Endothelial cell of umbilical vein (primary cell): ENCODE measurements around the gene STAB2. TPM values are rescaled to one million over a fixed set of nuclear protein-coding genes. Genes with fewer than 3 reads are reported as not detected.

Source experiments
- BruUV-seq: library from RNA; stranded (reverse); fragments of 400-500 nt; replicated peaks from 2 replicates; lab custom pipeline; 2021; lab: Mats Ljungman, UMichigan
- CTCF ChIA-PET: fragments of 300-600, 350-600 bp; sonication (Branson Sonifier 250); formaldehyde crosslinking; loops from one replicate; lab custom pipeline; 2021; ENCODE audit warnings: antibody characterized with exemption, inconsistent platforms; lab: Charles Lee
- POLR2A ChIA-PET: fragments of 300-600, 350-600 bp; sonication (Branson Sonifier 250); formaldehyde crosslinking; loops from one replicate; lab custom pipeline; 2021; ENCODE audit warnings: antibody characterized with exemption, inconsistent platforms; lab: Charles Lee
- DNase-seq: peaks from one replicate; pipeline ENCODE4 v3.0.0-alpha.2; 2011; ENCODE audit warnings: low read depth, low spot score
- FAIRE-seq: peaks from 2 replicates; lab custom pipeline; 2011; peaks lifted over from hg19 to GRCh38; lab: Jason Lieb, UNC
- H2AFZ ChIP-seq: 2 replicates; pipeline ENCODE4 v1.6.0; 2012; ENCODE audit warnings: low read depth, low read length, control low read depth, inconsistent platforms
- H3K27ac ChIP-seq: 2 replicates; pipeline ENCODE4 v1.5.1; 2011; ENCODE audit warnings: low read depth, mild to moderate bottlenecking, control low read depth, low read length, moderate library complexity; ENCODE audit not compliant: insufficient read depth
- H3K27me3 ChIP-seq, 2 experiments: 2 replicates each; pipeline versions ENCODE4 v1.6.0 to v1.6.1; 2011; ENCODE audit warnings: low read length in 2 of 2, mixed read lengths in 1 of 2; ENCODE audit not compliant: control insufficient read depth in 2 of 2, insufficient read depth in 2 of 2
- H3K36me3 ChIP-seq, 2 experiments: 2 replicates in 1 of 2; 3 replicates in 1 of 2; pipeline ENCODE4 v1.5.1; 2011; ENCODE audit warnings: low read length in 2 of 2, mild to moderate bottlenecking in 1 of 2, moderate library complexity in 1 of 2; ENCODE audit not compliant: control insufficient read depth in 2 of 2, insufficient read depth in 2 of 2; ENCODE audit errors: extremely low read depth in 1 of 2
- H3K4me1 ChIP-seq: 3 replicates; pipeline ENCODE4 v1.5.1; 2011; ENCODE audit warnings: mild to moderate bottlenecking, low read length; ENCODE audit not compliant: control insufficient read depth, insufficient read depth; ENCODE audit errors: extremely low read depth
- H3K4me2 ChIP-seq: 2 replicates; pipeline ENCODE4 v1.6.1; 2011; ENCODE audit warnings: low read length, control low read depth, mixed read lengths; ENCODE audit not compliant: insufficient read depth
- H3K4me3 ChIP-seq, 3 experiments: fragments of 200-600 bp in 1 of 3; sonication (generic), shearing (Covaris generic) in 1 of 3; replicated peaks in 1 of 3; 2 replicates each; pipeline ENCODE4 v1.5.1; 2011 to 2016; ENCODE audit warnings: control low read depth in 3 of 3, low read length in 3 of 3, mild to moderate bottlenecking in 2 of 3, inconsistent platforms in 1 of 3, low read depth in 1 of 3, moderate library complexity in 1 of 3; ENCODE audit not compliant: insufficient read depth in 1 of 3
- H3K79me2 ChIP-seq: 2 replicates; pipeline ENCODE4 v1.6.0; 2012; ENCODE audit warnings: low read length, inconsistent platforms; ENCODE audit not compliant: control insufficient read depth, insufficient read depth
- H3K9ac ChIP-seq: replicated peaks from 2 replicates; pipeline ENCODE3; 2011; ENCODE audit warnings: low read length, control low read depth; ENCODE audit not compliant: insufficient read depth; ENCODE audit errors: extremely low read depth
- H3K9me1 ChIP-seq: replicated peaks from 3 replicates; pipeline ENCODE4 v1.6.0; 2011; ENCODE audit warnings: mild to moderate bottlenecking, low read length; ENCODE audit not compliant: control insufficient read depth, insufficient read depth; ENCODE audit errors: extremely low read depth
- H3K9me3 ChIP-seq: replicated peaks from 2 replicates; pipeline ENCODE4 v1.5.1; 2012; ENCODE audit warnings: low read length, inconsistent platforms; ENCODE audit not compliant: control insufficient read depth, insufficient read depth
- H4K20me1 ChIP-seq: replicated peaks from 2 replicates; pipeline ENCODE3; 2011; ENCODE audit warnings: mild to moderate bottlenecking, low read length; ENCODE audit not compliant: control insufficient read depth, insufficient read depth; ENCODE audit errors: extremely low read depth
- CTCF ChIP-seq, 2 donors: IDR thresholded peaks; 1 replicate in 1 of 2; 2 replicates in 1 of 2; pipeline ENCODE4 v1.5.1; 2011; ENCODE audit warnings: low read length in 2 of 2, mild to moderate bottlenecking in 2 of 2, moderate library complexity in 2 of 2, control low read depth in 1 of 2, inconsistent platforms in 1 of 2, low read depth in 1 of 2; ENCODE audit not compliant: insufficient read depth in 1 of 2; ENCODE audit errors: extremely low read depth in 1 of 2
- EZH2 ChIP-seq: IDR thresholded peaks from 2 replicates; pipeline ENCODE4 v1.6.1; 2012; ENCODE audit warnings: borderline replicate concordance, low read depth, mild to moderate bottlenecking, moderate library complexity, low read length, inconsistent platforms; ENCODE audit not compliant: severe bottlenecking
- FOS ChIP-seq: IDR thresholded peaks from 2 replicates; pipeline ENCODE4 v1.6.1; 2011; ENCODE audit warnings: mild to moderate bottlenecking, low read length, moderate library complexity, borderline replicate concordance; ENCODE audit not compliant: insufficient read depth
- GATA2 ChIP-seq: IDR thresholded peaks from 2 replicates; pipeline ENCODE4 v1.7.0; 2011; ENCODE audit warnings: low read depth, mild to moderate bottlenecking, moderate library complexity, mixed read lengths, low read length; ENCODE audit not compliant: insufficient read length, insufficient read depth
- JUN ChIP-seq: IDR thresholded peaks from 2 replicates; pipeline ENCODE4 v1.6.1; 2011; ENCODE audit warnings: borderline replicate concordance, low read depth; ENCODE audit not compliant: insufficient read length, insufficient read depth
- MAX ChIP-seq: IDR thresholded peaks from 2 replicates; pipeline ENCODE4 v1.6.1; 2011; ENCODE audit not compliant: insufficient read depth, insufficient read length
- MYC ChIP-seq: IDR thresholded peaks from one replicate; pipeline ENCODE4 v1.6.1; 2011; ENCODE audit warnings: mild to moderate bottlenecking, low read depth, low read length
- POLR2A ChIP-seq: IDR thresholded peaks from 2 replicates; pipeline ENCODE4 v1.6.1; 2012; ENCODE audit warnings: low read depth, mild to moderate bottlenecking, control low read depth, low read length
- POLR2AphosphoS5 ChIP-seq: IDR thresholded peaks from 2 replicates; pipeline ENCODE4 v1.6.1; 2012; ENCODE audit warnings: low read depth, mild to moderate bottlenecking, control low read depth, low read length, moderate library complexity; ENCODE audit not compliant: insufficient read depth
- dilution Hi-C: fragments of 300-500 bp; cut with MboI; formaldehyde crosslinking; loops from one replicate; pipeline ENCODE4 v1.15.0; 2019; ENCODE audit warnings: low sequenced_read_pairs; ENCODE audit not compliant: extremely low pct_ligation_motif_present
- intact Hi-C: fragments of 100-400 bp; cut with micrococcal nuclease; formaldehyde crosslinking; loops from one replicate; pipeline ENCODE4 v1.10.0; 2022
- polyA plus RNA-seq, 4 experiments: library from polyadenylated mRNA; depleted of rRNA in 3 of 4; stranded (reverse) in 3 of 4; unstranded in 1 of 4; fragments of >200 nt; gene quantifications; 2 replicates each; pipeline versions ENCODE4 v1.2.1 to v1.2.3, GENCODE V29; 2011 to 2012; ENCODE audit warnings: missing spikeins in 1 of 4
- total RNA-seq: library from RNA; stranded (reverse); gene quantifications from 2 replicates; pipeline ENCODE4 v1.2.3, GENCODE V29; 2021

Gene STAB2
- total and polyA plus RNA-seq, 2 donors (not counting 3 experiments of a cell fraction or from before 2014, with no cell fraction given) = 0.01 TPM; not detected in 1

GRCh38 chr12:103710544-103710943 is 123.5 kb downstream of the STAB2 start:
- no peak overlapping the region for H3K4me2 ChIP-seq
- H3K9ac ChIP-seq = no peak overlapping the region
- POLR2A ChIA-PET = no interaction called here
- no peaks in the 10 kb centered on the region for H3K9me1 ChIP-seq
- intact Hi-C loops (no loop called here), dilution Hi-C loops (no loop called here)
- BruUV-seq = no TSS peak
- H2AFZ ChIP-seq = no peak overlapping the region
- peaks cover 0 to 3% of the 10 kb centered on the region in 2 experiments for H3K27me3 ChIP-seq
- no peaks in the 10 kb centered on the region for H3K4me1 ChIP-seq
- H3K79me2 ChIP-seq = no peaks in the 10 kb centered on the region
- no peaks in the 10 kb centered on the region for H3K36me3 ChIP-seq
- no peaks in the 10 kb centered on the region for H3K9me3 ChIP-seq
- no peak for FAIRE-seq
- DNase-seq = no peak
- H3K4me3 ChIP-seq = no peak overlapping the region
- TF ChIP-seq POLR2A (no peak), GATA2 (no peak), FOS (no peak), CTCF (IDR thresholded peaks at IDR 0.05; ENCODE audit: extremely low read depth in 1 of 2, insufficient read depth in 1 of 2, low read depth in 1 of 2, low read length in 2 of 2) (no peak), POLR2AphosphoS5 (no peak), EZH2 (no peak), JUN (no peak), MYC (no peak), MAX (no peak)
- H3K27ac ChIP-seq = no peak overlapping the region
- no peaks in the 10 kb centered on the region for H4K20me1 ChIP-seq
- CTCF ChIA-PET = no interaction called here
